ENCODE measurements around the gene KANK3.
A peak's percentile ranks its signal among the peaks of the same experiment; 100 is the strongest.
"Not testable (repeated sequence)": the region's sequence is repeated elsewhere in the genome, so short reads cannot be mapped to it uniquely, and the experiment has no call there.

KANK3 gene

GRCh38 chr19:8336660-8337059 is 6.4 kb downstream of the KANK3 start:
- DNase-seq, result no peak

GRCh38 chr19:8336072-8336569 is 6.9 kb downstream of the KANK3 start:
- no peak for DNase-seq

DNA sequence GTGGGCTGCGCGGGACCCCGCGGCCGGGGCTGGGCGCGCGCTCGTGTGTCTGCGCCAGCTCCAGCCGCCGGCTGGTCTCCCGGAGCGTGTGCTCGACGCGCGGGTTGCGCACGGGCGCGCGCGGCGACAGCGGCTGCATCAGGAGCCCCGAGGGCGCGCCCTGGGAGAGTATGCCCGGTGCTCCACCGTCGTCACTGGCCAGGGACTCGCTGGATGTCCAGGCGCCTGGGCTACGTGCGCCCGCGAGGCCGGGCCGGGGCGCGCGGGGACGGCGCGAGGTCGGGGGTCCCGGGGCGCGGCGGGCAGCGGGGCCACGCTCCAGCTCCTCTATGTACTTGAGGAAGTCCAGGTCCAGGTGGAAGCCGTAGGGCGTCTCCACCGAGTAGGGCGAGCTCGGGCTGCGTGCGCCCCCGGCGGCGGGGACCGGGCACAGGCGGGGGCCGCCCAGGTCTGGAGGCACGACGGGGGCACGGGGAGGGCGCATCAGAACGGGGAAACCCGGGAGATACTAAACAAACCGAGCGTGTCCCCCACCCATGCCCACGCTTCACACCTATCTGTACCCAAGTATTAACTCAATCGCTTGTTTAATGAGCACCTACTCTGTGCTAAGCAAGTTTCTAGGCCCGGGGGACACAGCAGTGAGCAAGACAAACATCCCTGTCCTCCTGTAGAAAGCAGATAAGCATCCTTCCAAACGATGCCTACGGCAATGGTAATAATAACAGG is 7.6 kb downstream of the KANK3 start:
- no peak for DNase-seq

DNA sequence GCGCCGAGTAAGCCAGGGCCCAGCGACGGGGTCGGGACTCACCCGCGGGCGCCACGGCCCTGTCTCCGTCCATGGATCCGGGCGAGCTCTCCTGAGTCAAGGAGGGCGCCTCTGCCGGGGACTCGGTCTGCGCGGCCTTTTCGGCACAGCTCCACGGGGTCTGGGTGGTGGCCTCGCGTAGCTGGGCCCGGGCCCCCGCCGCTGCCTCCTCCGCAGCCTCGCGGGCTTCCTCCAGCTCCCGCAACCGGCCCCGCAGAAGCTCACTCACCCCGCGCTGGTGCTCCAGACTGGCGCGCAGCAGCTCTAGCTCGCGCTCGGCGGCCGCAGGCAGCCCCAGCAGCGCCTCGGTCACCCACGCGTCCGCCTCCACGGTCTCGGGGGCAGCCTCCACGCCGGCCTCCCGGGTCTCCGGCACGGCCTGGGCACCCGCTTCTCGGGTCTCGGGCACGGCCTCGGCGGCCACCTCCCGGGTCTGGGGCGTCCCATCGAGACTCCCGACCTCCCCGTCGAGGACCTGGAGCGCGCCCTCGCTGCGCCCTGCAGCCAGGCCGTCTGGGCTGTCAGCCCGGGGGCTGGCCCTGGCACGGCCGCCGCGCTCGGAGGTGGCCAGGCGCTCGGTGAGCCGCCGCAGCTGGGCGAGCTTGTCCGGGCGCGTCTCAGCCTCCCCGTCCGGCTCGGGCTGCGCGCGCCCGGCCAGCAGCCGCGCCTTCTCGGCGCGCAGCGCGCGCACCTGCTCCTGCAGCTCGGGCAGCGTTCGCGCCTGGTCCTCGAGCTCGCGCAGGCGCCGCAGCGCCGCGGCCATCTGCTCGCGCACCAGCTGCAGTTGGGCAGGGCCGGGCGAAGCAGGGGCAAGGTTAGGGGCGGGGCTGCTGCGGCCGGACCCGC is 8.4 kb downstream of the KANK3 start:
- peak; percentile 72 for DNase-seq

GRCh38 chr19:8333767-8334457 is 9.2 kb downstream of the KANK3 start:
- peak; percentile 27 for DNase-seq

DNA sequence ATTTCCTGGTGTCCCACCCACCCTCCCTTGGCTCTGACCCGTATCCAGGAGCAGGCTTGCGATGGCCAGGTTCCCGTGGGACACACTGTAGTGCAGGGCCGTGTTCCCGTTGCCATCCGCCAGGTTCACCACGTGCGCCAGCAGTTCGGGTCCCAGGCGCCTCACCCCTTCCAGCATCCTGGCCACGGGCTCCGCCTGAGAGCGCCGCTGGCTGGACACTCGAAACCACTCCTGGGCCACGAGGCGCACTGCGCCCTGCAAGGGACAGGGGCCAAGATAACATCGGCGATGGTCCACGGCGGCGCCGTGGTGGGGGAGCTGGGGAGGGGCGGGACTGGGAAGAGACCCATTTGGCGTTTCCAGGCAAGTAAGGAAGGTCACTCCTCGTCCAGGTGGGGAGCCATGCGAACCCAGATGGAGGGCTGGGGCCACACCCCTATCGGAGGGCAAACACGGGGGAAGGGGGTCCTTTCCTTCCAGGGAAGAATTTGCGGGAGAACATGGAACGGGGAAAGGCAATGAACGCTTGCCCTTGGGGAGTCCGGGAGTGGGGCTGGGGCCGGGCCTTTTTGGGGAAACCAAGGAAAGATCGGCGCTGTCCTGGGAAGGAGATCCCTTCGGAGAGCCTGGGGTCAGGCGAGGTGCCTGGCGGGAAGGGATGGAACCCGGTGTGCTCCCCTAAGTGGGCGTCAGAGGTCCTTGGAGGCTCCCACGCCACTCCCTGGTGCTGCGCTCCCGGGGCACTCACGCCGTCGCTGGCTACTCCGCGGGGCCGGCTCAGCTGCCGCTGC is 9.9 kb downstream of the KANK3 start:
- no peak for DNase-seq

DNA sequence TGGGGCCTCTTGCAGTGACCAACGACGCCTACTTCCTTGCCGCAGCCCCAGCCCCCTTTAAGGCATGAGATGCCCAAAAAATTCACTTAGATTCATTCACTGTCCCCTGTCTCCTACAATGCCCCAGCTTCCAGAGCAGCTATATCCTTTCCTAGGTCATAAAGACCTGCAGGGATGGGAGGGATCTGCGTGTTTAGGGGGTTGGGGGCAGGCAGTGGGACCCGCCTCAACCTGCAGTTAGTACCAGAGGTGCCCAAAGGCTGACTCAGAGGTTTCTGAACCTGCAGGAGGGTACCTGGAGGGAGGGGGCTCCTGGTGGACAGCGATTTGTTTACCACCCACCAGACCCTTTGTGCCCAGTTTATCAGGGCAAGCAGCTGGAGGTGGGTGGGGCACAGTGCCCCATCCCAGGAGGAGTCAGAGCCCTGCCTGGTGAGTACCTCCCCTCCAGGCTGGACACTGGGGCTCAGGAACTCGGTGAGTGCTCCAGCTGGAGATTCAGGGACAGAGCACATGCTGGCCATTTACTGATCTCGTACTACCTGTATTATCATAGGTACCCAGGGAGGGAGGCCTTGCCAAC is 11.7 kb downstream of the KANK3 start:
- DNase-seq, result no peak

DNA sequence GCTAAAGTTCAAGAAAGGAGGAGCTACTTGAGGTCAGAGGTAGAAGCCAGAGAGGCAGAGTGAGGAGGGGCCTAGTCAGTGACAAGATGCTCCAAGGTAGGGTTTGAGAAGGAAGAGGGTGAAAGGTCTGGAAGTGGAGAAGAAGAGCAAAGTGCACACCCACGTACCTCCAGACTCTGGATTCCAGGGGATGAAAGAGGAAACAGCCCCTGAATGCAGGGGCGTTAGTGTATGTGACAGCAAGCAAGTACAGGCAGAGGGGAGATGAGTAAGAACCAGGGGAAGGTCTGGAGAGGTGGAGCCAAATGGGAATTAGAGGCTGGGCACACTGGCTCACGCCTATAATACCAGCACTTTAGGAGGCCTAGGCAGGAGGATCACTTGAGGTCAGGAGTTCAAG is 13.1 kb downstream of the KANK3 start:
- no peak for DNase-seq

DNA sequence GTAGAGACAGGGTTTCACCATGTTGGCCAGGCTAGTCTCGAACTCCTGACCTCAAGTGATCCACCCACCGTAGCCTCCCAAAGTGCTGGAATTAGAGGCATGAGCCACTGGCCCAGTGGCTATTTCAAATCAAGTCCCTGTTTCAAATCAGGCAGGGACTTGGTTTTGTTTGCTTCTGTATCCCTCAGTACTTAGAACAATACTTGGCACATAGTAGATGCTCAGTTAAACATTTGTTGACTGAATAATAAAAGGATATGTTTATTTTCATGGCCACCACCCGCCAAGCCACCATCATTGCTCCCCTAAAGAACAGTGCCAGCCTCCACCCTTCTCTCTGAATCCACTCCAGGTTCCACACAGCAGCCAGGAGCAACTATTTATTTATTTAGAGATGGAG is 17.6 kb downstream of the KANK3 start:
- no peak for DNase-seq

GRCh38 chr19:8324186-8325050 is 18.6 kb downstream of the KANK3 start:
- no peak for DNase-seq

- no peak for DNase-seq
These were observed 19.3 kb downstream of the KANK3 start for GRCh38 chr19:8323781-8324185.

- DNase-seq, result no peak
These were observed 20.4 kb downstream of the KANK3 start for GRCh38 chr19:8322638-8322997.

- no peak for DNase-seq
These were observed 20.9 kb downstream of the KANK3 start for GRCh38 chr19:8321986-8322637.

- peak; percentile 93 for DNase-seq
These were observed 21.7 kb downstream of the KANK3 start, which contains the start of the genes NDUFA7 and RPS28 for GRCh38 chr19:8321067-8321985. Gene NDUFA7 (minus strand): TSS chr19:8321375. CDS start chr19:8321358, 17 bp downstream. Gene RPS28 (plus strand): TSS chr19:8321496. CDS start chr19:8321531, 35 bp downstream.

DNA sequence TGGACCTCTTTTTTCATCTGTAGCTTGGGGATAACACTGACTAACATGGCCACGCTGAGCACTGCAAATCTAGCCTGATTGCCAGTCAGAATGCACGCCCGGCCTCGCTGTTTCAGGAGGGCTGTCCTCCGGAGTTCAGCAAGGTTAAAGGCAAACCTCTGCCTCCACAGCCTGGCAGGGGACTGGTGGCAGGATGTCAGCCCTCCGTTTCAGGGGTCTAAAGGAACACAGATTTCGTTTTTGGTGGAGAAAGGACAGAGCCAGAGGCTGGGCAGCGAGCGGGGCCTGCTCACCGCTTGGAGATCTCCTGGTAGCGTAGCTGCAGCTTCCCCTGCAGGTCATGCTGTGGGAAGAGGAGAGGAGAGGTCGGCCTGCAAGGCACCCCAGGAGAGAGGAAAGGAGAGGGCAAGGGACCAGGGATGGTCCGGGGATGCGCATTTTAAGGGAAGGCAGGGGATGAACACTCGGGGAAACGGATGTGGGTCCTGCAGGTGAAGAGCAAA is 22.4 kb downstream of the KANK3 start:
- no peak for DNase-seq

- no peak for DNase-seq
These were observed 23.1 kb downstream of the KANK3 start for GRCh38 chr19:8319807-8320520.

DNA sequence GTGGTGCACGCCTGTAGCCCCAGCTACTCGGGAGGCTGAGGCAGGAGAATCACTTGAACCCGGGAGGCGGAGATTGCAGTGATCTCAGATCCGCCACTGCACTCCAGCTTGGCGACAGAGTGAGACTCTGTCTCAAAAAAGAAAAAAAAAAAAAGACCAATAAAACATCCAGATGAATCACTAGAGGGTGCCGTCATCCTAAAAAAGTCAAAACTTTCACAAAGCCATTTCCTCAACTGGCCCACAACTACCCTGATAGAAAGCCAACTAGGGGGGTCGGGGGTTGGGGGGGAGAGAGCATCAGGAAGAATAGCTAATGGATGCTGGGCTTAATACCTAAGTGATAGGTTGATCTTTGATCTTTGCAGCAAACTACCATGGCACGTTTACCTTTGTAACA is 24.2 kb downstream of the KANK3 start:
- DNase-seq, result not testable (repeated sequence)

DNA sequence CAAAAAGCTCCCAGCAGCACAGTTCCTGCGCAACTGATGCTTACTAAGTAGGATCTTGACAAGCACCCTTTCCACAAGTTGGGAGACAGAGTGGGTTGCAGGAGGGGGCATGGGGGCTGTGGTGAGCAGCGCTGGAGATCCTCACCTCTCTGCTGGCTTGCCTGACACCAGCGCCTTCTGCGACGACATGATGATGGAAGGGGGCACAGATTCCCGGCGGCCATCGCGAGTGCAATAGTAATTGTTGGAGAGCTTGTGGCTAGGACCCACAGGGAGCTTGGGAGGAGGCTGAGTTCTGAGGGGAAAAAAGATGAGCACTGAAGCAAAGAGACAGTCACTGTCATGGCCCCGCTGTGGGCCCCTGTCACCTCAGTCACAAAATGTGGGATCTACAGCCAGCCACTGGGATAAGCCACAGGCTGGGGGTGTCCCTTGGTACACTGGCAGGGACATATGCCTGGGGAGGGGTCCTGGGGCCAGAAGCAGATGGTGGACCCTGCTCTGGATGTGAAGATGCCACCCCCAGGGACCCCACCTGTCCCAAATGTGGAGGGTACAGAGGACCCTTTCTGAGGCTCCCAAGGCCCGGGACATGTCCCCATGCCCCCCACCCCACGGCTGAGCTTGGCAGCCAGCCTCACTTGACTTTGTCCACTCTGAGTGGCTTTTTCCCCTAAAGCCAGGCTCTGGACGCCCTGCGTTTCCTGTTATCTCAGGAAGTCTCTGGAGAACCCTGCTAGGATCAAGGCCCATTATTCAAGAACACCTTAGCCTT is 26.5 kb downstream of the KANK3 start:
- DNase-seq, result no peak
